Articular chondrocyte of knee joint (primary cell): ENCODE results near the gene DHX9. TPM values are rescaled to one million over a fixed set of nuclear protein-coding genes. Genes with fewer than 3 reads are reported as not detected.

Source experiments
- total RNA-seq: library from RNA; depleted of rRNA; stranded (reverse); fragments of >200 nt; gene quantifications from 2 replicates; pipeline ENCODE4 v1.2.3, GENCODE V29; 2012

The DHX9 gene
- total RNA-seq = 141 and 145 TPM in 2 replicates

GRCh38 chr1:182839209-182840066 is at the start of gene DHX9:
Gene DHX9, plus strand, starts transcription at chr1:182839347. Its CDS starts 3,220 bp downstream, at chr1:182842567.

Other genes with a start within 250 kb of the DHX9 start
- 17.2 and 18.8 TPM in 2 replicates for gene RGS16, start 235.0 kb upstream of the DHX9 start, total RNA-seq
- gene RGS8, start 154.8 kb upstream of the DHX9 start, total RNA-seq = 0.78 and 1.5 TPM in 2 replicates
- gene NPL, start 49.6 kb upstream of the DHX9 start, total RNA-seq = 2.9 and 5.9 TPM in 2 replicates
- 0.11 and 0.13 TPM in 2 replicates for gene SHCBP1L, start 113.8 kb downstream of the DHX9 start, total RNA-seq
- 237 and 238 TPM in 2 replicates for gene LAMC1, start 184.1 kb downstream of the DHX9 start, total RNA-seq